ENCODE data around the gene LGR6.

- TF ChIP-seq GATA3 (IDR thresholded peaks at IDR 0.05; ENCODE audit: low read depth, low read length) = no peak
- TF ChIP-seq GATA2 (IDR thresholded peaks at IDR 0.05; ENCODE audit: low read depth, low read length) = no peak
Measured at GRCh38 chr1:202197653-202198365, 4.2 kb downstream of the LGR6 start.

Measured in SH-SY5Y (cell line).